C4-2B (cell line): ENCODE results near the gene MYO1D.

Experiments
- ZFX ChIP-seq: fragments of 450-650 bp; IDR thresholded peaks from 2 replicates; pipeline ENCODE4 v1.6.1; 2017
- TF ChIP-seq, protein P1 (sequence below): fragments of 450-650 bp; conservative IDR thresholded peaks from 2 replicates; pipeline ENCODE4 v1.5.1; 2017; ENCODE audit warnings: mild to moderate bottlenecking

DNA sequence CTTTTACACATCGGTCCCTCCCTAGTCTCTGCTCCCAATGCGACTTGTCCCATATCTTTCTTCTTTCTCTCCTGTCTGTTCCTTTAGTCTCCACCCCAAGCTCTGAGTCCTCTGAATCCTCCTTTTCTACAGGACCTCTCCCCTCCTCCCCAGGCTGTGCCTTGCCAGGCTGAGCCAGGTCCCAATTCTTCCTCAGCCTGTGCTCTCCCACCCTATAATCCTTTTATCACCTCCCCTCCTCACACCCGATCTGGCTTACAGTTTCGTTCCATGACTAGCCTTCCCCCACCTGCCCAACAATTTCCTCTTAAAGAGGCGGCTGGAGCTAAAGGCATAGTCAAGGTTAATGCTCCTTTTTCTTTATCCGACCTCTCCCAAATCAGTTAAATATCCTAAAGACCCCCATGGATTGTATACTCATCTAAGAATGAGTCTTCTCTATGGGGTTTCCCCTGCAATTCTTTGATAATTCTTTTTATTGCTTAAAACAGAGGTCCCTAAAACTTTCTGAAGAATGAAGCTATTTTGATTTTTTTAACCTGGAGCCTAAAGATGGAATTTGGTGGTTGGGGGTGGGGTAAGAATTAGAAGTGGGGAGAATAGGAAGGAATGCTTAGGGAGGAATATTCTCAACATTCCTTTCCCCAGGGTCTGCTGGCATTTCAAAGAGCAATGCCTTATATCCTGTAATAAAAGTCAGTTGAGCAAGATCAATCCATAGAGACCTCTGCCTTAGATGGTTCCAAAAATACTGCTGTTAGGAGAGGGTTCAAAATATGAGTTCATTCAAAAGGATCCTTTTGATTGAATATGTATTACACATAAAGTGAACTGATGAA is 102.8 kb downstream of the MYO1D start:
- TF ChIP-seq, protein P1, sequence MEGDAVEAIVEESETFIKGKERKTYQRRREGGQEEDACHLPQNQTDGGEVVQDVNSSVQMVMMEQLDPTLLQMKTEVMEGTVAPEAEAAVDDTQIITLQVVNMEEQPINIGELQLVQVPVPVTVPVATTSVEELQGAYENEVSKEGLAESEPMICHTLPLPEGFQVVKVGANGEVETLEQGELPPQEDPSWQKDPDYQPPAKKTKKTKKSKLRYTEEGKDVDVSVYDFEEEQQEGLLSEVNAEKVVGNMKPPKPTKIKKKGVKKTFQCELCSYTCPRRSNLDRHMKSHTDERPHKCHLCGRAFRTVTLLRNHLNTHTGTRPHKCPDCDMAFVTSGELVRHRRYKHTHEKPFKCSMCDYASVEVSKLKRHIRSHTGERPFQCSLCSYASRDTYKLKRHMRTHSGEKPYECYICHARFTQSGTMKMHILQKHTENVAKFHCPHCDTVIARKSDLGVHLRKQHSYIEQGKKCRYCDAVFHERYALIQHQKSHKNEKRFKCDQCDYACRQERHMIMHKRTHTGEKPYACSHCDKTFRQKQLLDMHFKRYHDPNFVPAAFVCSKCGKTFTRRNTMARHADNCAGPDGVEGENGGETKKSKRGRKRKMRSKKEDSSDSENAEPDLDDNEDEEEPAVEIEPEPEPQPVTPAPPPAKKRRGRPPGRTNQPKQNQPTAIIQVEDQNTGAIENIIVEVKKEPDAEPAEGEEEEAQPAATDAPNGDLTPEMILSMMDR = no peak
- no peak for TF ChIP-seq ZFX
